Measurements from ENCODE around the gene PHLDB3.

DNA sequence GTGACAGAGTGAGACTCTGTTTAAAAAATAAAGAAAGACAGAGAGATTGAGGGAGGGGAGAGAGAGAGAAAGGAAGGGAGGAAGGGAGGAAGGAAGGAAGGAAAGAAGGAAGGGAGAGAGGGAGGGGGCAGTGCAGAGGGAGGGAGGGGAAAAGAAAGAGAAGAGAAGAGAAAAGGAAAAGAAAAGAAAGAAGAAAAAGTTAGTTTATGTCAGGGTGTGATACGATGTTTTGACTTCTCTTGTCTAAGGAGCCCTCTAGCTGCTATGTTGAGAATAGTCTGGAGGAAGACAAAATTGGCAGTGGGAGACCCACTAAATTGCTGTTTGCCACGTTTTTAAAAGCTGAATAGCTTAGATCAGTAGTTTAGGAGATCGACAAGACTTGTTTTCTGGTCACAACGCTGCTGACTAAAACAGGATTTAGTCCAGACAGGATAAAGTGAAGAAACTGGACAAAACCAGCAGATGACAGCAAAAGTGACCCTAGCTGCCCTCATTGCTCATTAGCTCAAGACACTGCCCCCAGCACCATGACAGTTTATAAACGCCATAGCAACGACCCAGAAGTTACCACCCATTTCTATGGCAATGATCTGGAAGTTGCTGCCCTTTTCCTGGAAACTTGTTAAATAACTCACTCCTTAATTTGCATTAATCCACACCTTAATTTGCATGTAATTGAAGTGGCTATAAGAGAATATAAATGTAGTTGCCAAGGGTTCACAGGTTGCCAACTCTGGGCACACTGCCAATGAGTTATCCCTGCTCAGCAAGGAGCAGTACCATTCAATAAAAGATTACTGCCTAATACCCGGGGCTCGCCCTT is 78.8 kb downstream of the PHLDB3 start:
- TF ChIP-seq, protein P1, sequence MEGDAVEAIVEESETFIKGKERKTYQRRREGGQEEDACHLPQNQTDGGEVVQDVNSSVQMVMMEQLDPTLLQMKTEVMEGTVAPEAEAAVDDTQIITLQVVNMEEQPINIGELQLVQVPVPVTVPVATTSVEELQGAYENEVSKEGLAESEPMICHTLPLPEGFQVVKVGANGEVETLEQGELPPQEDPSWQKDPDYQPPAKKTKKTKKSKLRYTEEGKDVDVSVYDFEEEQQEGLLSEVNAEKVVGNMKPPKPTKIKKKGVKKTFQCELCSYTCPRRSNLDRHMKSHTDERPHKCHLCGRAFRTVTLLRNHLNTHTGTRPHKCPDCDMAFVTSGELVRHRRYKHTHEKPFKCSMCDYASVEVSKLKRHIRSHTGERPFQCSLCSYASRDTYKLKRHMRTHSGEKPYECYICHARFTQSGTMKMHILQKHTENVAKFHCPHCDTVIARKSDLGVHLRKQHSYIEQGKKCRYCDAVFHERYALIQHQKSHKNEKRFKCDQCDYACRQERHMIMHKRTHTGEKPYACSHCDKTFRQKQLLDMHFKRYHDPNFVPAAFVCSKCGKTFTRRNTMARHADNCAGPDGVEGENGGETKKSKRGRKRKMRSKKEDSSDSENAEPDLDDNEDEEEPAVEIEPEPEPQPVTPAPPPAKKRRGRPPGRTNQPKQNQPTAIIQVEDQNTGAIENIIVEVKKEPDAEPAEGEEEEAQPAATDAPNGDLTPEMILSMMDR (IDR thresholded peaks at IDR 0.05; ENCODE audit: insufficient read depth, low read depth, low read length) = peak; percentile 39
- TF ChIP-seq EZH2 (IDR thresholded peaks at IDR 0.05; ENCODE audit: insufficient read depth, low read length) = no peak

All from astrocyte (in vitro differentiated cells and primary cell).